ENCODE results near the gene PPP1R16B. TPM values are rescaled to one million over a fixed set of nuclear protein-coding genes. Genes with fewer than 3 reads are reported as not detected.

The PPP1R16B gene
- total and polyA plus RNA-seq, 10 of the 15 experiments (the other 5 are each of a cell fraction or from before 2014, with no cell fraction given) = 13.4 to 90.2 (median 66.7) TPM

GRCh38 chr20:38804221-38804620 lies 1.3 kb upstream of the PPP1R16B start:
- H3K4me1 ChIP-seq (ENCODE audit: control insufficient read depth, insufficient read depth, low read length) = peaks cover 19% of the 10 kb centered on the region
- ChIA-PET CTCF (interaction anchor here (0.8 to 6.8 kb wide), 6 partner anchors 23 to 91 kb away, joined by 3 to 91 read pairs (median 28); partner anchors contain the start of gene ACTR5), SMC1A (ENCODE audit: uncharacterized antibody, unreplicated experiment) (interaction anchor here (0.6 to 11.1 kb wide), 8 partner anchors 36 to 1488 kb away, joined by 3 to 187 read pairs (median 10); no protein-coding TSS in a partner anchor), POLR2A (interaction anchor here (1.0 to 6.4 kb wide), 4 partner anchors 32 to 89 kb away, joined by 3 to 59 read pairs (median 20); no protein-coding TSS in a partner anchor), RAD21 (ENCODE audit: unreplicated experiment) (interaction anchor here (2.0 to 7.6 kb wide), 5 partner anchors 37 to 89 kb away, joined by 5 to 167 read pairs (median 98); no protein-coding TSS in a partner anchor)
- H3K79me2 ChIP-seq (ENCODE audit: control insufficient read depth, insufficient read depth, low read length) = peaks cover 41% of the 10 kb centered on the region
- intact Hi-C loops (cut with micrococcal nuclease; ENCODE audit: unreplicated experiment) (loop anchor here (2.0 kb wide), 1 partner anchor 39 kb away; no protein-coding TSS in a partner anchor), in situ Hi-C loops (cut with MboI) (no loop called here)
- FAIRE-seq (no peak), DNase-seq (ENCODE audit: low read depth, low spot score) (no peak), ATAC-seq (no peak)
- H3K4me3 ChIP-seq = no peak overlapping the region
- H3K27ac ChIP-seq (ENCODE audit: control insufficient read depth, insufficient read depth) = peak overlapping the region; percentile 84
- peak overlapping the region; percentile 40 for H3K9ac ChIP-seq (ENCODE audit: control insufficient read depth, insufficient read depth, low read length)
- no peaks in the 10 kb centered on the region for H3K9me3 ChIP-seq (replicated peaks; ENCODE audit: control insufficient read depth, insufficient read depth, low read length)
- H2AFZ ChIP-seq (ENCODE audit: control insufficient read depth, low read depth, low read length) = no peak overlapping the region
- TF ChIP-seq ZNF274 (IDR thresholded peaks at IDR 0.05; ENCODE audit: insufficient read depth, insufficient read length) (no peak), NFXL1 (IDR thresholded peaks at IDR 0.05; ENCODE audit: borderline replicate concordance) (no peak), SMAD5 (IDR thresholded peaks at IDR 0.05; ENCODE audit: low read depth) (no peak), SRF (IDR thresholded peaks at IDR 0.05; ENCODE audit: low read depth in 2 of 2, low read length in 2 of 2) (no peak), CHD1 (IDR thresholded peaks at IDR 0.05; ENCODE audit: low read depth, low read length) (no peak)
- H3K36me3 ChIP-seq (ENCODE audit: control insufficient read depth in 2 of 2, insufficient read depth in 2 of 2, low read length in 1 of 2) = no peaks in the 10 kb centered on the region; a peak in 2 of 4 replicates
- WGBS (ENCODE audit: insufficient coverage, insufficient replicate concordance, low lambda C conversion rate, missing lambda C conversion rate) = 96% methylated on average over 3 of the region's 3 CpGs
- H4K20me1 ChIP-seq (ENCODE audit: control insufficient read depth, insufficient read depth) = no peaks in the 10 kb centered on the region
- H3K4me2 ChIP-seq (ENCODE audit: control insufficient read depth, insufficient read depth) = peak overlapping the region; percentile 90
- H3K27me3 ChIP-seq (replicated peaks in 1 of 2; ENCODE audit: control insufficient read depth in 2 of 2, insufficient read depth in 2 of 2, low read length in 1 of 2) = no peaks in the 10 kb centered on the region
- no TSS peak for BruUV-seq (replicated peaks)

Measured in GM12878 (cell line).